ENCODE measurements around the gene PPP3R1. TPM values are rescaled to one million over a fixed set of nuclear protein-coding genes. Genes with fewer than 3 reads are reported as not detected.

Gene PPP3R1, protein sequence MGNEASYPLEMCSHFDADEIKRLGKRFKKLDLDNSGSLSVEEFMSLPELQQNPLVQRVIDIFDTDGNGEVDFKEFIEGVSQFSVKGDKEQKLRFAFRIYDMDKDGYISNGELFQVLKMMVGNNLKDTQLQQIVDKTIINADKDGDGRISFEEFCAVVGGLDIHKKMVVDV
- total RNA-seq (100 to 1,000 TPM in 1 of 9 donors, 10 to 100 TPM in 8; 17.7 to 169 (median 62.6) TPM), polyA plus RNA-seq (10 to 100 TPM; 11.8 to 68.4 (median 13.3) TPM)
- long read RNA-seq, donor 1, transcript PPP3R1-201 (6 exons, 3,023 nt), result major isoform, 12 of 12 reads
- long read RNA-seq, donor 1, partial matches to known transcripts, result 0 of 12 reads
- long read RNA-seq, donor 1, other reads (novel, unspliced or antisense), result 0 of 12 reads
- long read RNA-seq, donor 2, transcript PPP3R1-201 (6 exons, 3,023 nt), result major isoform, 6 of 6 reads
- long read RNA-seq, donor 2, partial matches to known transcripts, result 0 of 6 reads
- long read RNA-seq, donor 2, other reads (novel, unspliced or antisense), result 0 of 6 reads
- long read RNA-seq, donor 3, transcript PPP3R1-201 (6 exons, 3,023 nt), result major isoform, 7 of 7 reads
- long read RNA-seq, donor 3, partial matches to known transcripts, result 0 of 7 reads
- long read RNA-seq, donor 3, other reads (novel, unspliced or antisense), result 0 of 7 reads
- long read RNA-seq, donor 4, result 0 reads
- long read RNA-seq, donor 5, transcript PPP3R1-201 (6 exons, 3,023 nt), result major isoform, 5 of 9 reads
- long read RNA-seq, donor 5, partial matches to known transcripts, result 0 of 9 reads
- long read RNA-seq, donor 5, other reads (novel, unspliced or antisense), result 4 of 9 reads
- long read RNA-seq, donor 6, result 0 reads
- long read RNA-seq, donor 7, transcript PPP3R1-201 (6 exons, 3,023 nt), result major isoform, 5 of 5 reads
- long read RNA-seq, donor 7, partial matches to known transcripts, result 0 of 5 reads
- long read RNA-seq, donor 7, other reads (novel, unspliced or antisense), result 0 of 5 reads
- long read RNA-seq, donor 8, transcript PPP3R1-201 (6 exons, 3,023 nt), result major isoform, 21 of 21 reads
- long read RNA-seq, donor 8, partial matches to known transcripts, result 0 of 21 reads
- long read RNA-seq, donor 8, other reads (novel, unspliced or antisense), result 0 of 21 reads
- long read RNA-seq, donor 9, transcript PPP3R1-201 (6 exons, 3,023 nt), result major isoform, 8 of 8 reads
- long read RNA-seq, donor 9, partial matches to known transcripts, result 0 of 8 reads
- long read RNA-seq, donor 9, other reads (novel, unspliced or antisense), result 0 of 8 reads
- long read RNA-seq, donor 10, transcript PPP3R1-201 (6 exons, 3,023 nt), result major isoform, 5 of 5 reads
- long read RNA-seq, donor 10, partial matches to known transcripts, result 0 of 5 reads
- long read RNA-seq, donor 10, other reads (novel, unspliced or antisense), result 0 of 5 reads

DNA sequence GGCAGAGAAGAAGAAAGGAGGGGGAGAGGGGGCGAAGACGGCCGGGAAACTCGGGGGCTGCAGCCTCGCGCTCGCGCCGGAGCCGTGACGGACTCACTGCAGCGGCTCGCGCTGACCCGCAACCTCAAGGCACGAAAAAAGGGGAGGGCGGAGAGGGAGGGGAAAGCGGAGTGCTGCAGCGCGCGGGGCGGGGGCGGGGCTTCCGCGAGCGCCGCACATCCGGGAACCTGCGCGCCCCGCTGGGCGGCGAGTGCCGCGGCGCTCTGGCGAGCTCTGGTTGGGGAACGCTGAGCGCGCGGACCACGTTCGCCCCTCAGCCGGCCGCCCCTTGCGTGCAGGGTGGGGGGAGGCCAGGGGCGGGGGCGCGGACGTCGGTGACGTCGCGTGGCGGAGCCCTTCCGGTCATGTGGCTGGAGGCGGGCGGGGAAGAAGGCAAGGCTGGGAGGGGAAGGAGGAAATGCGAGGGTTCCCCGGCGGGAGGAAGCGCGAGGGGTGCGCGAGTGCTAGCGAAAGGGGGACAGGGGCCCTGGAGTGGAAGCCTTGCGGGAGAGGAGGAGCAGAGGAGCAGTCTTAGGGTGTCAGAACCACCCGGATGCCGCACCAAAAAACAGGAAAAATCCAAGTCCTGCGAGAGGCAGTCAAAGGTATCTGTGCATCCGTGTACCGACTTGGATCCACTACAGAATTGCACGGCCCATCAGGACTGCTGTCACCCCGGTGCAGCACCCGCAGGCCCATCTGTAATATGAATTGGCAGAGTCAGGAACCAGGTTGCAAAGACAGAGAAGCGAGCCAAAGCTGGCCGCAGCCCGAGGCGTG is at the start of gene PPP3R1:
PPP3R1 (minus strand) TSS at position 133 of the 819 bp plus-strand sequence. CDS start 405 bp downstream, outside the sequence.
- intact Hi-C loops (cut with DNase I), result loop anchor here in 1 of 2 donors (5.0 to 10.0 kb wide), 2 partner anchors 95 to 128 kb away; partner anchors contain the start of gene PNO1
- H3K27ac ChIP-seq, result peak within 1 kb of the TSS; percentile 86 to 100 (median 96)
- peaks cover 18 to 42% of the 10 kb centered on the region in 2 donors for H3K4me1 ChIP-seq (replicated peaks in 1 of 2)
- peak within 1 kb of the TSS; percentile 48 to 96 (median 86) for H3K4me3 ChIP-seq
- H3K27me3 ChIP-seq, result no peaks in the 10 kb centered on the region
- peak; percentile 88 to 94 for TF ChIP-seq POLR2A (IDR thresholded peaks at IDR 0.05)
- TF ChIP-seq, protein P1, sequence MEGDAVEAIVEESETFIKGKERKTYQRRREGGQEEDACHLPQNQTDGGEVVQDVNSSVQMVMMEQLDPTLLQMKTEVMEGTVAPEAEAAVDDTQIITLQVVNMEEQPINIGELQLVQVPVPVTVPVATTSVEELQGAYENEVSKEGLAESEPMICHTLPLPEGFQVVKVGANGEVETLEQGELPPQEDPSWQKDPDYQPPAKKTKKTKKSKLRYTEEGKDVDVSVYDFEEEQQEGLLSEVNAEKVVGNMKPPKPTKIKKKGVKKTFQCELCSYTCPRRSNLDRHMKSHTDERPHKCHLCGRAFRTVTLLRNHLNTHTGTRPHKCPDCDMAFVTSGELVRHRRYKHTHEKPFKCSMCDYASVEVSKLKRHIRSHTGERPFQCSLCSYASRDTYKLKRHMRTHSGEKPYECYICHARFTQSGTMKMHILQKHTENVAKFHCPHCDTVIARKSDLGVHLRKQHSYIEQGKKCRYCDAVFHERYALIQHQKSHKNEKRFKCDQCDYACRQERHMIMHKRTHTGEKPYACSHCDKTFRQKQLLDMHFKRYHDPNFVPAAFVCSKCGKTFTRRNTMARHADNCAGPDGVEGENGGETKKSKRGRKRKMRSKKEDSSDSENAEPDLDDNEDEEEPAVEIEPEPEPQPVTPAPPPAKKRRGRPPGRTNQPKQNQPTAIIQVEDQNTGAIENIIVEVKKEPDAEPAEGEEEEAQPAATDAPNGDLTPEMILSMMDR (IDR thresholded peaks at IDR 0.05), result no peak
- DNase-seq, result peak; percentile 95 to 97 (median 96)
- no peaks in the 10 kb centered on the region for H3K36me3 ChIP-seq (replicated peaks in 1 of 2)
- H3K9me3 ChIP-seq (replicated peaks in 1 of 3), result no peaks in the 10 kb centered on the region
- WGBS, 4 donors, result 0 to 1% (median 0%) methylated on average over 54 to 79 of the region's 79 CpGs

DNA sequence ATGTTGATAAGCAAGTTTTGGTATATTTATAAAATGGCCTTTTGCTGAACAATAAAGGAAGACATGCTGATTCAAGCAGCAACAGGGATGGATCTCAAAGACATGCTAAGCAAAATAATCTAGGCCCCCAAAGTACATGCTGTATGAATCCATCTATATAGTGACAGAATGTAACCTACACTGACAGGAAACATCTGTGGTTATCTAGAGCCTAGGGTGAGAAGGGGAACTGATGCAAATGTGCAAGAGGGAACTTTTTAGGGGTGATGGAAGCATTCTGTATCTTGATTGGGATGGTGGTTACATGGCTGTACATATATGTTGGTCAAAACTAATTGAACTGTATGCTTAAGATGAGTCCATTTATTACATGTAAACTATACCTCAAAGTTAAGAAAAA is 43.2 kb upstream of the PPP3R1 start:
- no peaks in the 10 kb centered on the region for H3K36me3 ChIP-seq (replicated peaks in 1 of 2)
- DNase-seq, result no peak
- intact Hi-C loops (cut with DNase I), result no loop called here
- no peaks in the 10 kb centered on the region for H3K4me1 ChIP-seq (replicated peaks in 1 of 2)
- H3K9me3 ChIP-seq (replicated peaks in 1 of 3), result no peaks in the 10 kb centered on the region
- H3K27me3 ChIP-seq, result no peaks in the 10 kb centered on the region
- H3K27ac ChIP-seq, result no peak overlapping the region
- H3K4me3 ChIP-seq, result no peak overlapping the region
- TF ChIP-seq, protein P1 (IDR thresholded peaks at IDR 0.05), result no peak
- TF ChIP-seq POLR2A (IDR thresholded peaks at IDR 0.05), result no peak

DNA sequence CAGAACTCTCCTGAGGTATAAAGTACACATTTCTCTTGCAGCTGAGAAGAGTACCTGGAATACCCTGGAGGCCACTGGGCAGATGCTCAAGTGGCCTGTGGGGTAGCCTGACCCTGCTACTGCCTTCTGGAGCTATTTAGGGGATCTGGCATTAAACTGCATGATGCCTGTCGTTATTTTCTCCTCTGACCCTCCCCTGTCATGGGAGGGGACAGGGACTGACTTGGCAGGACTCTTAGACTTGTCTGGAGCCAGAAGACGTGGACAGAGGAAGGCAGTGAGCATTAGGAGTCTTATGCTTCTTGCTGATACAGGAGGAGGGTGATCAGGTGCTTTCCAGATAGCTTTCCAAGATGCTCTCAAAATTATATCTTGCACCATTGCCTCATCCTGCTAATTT is 42.6 kb upstream of the PPP3R1 start:
- intact Hi-C loops (cut with DNase I), result no loop called here
- H3K27ac ChIP-seq, result no peak overlapping the region
- 48 to 63% (median 57%) methylated on average over 2 of the region's 2 CpGs; no CpG with 5 or more reads in 1 of the 4 donors for WGBS, 4 donors
- no peaks in the 10 kb centered on the region for H3K9me3 ChIP-seq (replicated peaks in 1 of 3)
- DNase-seq, result no peak
- H3K4me1 ChIP-seq (replicated peaks in 1 of 2), result no peaks in the 10 kb centered on the region
- no peaks in the 10 kb centered on the region for H3K36me3 ChIP-seq (replicated peaks in 1 of 2)
- no peak for TF ChIP-seq POLR2A (IDR thresholded peaks at IDR 0.05)
- TF ChIP-seq, protein P1 (IDR thresholded peaks at IDR 0.05), result no peak
- H3K4me3 ChIP-seq, result no peak overlapping the region
- H3K27me3 ChIP-seq, result no peaks in the 10 kb centered on the region
